ENCODE measurements around the gene HLTF. TPM values are rescaled to one million over a fixed set of nuclear protein-coding genes. Genes with fewer than 3 reads are reported as not detected.

The HLTF gene
- total and polyA plus RNA-seq, 2 of the 13 experiments (the other 11 are each of a cell fraction or from before 2014, with no cell fraction given), result 12.0 to 22.9 TPM

DNA sequence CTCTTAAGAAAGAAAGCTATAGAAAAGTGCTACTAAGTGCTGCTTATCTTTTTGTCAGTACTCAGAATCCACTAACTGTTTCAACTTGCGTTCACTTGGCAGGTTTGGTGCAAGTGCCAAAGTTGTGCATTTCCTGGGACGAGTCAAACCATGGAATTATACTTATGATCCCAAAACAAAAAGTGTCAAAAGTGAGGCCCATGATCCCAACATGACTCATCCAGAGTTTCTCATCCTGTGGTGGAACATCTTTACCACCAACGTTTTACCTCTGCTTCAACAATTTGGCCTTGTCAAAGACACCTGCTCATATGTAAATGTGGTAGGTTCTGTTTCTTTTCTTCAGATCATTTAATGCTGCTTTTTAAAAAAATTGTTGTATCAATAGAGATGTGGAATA lies 62.4 kb downstream of the HLTF start:
- ATAC-seq (no peak), DNase-seq (ENCODE audit: low spot score) (no peak), FAIRE-seq (no peak)
- no peak for TF ChIP-seq RAD21 (CRISPR knock-in tag; IDR thresholded peaks at IDR 0.05)
- TF ChIP-seq MAFG (CRISPR knock-in tag; IDR thresholded peaks at IDR 0.05), result no peak
- Histone ChIP-seq H3K79me2 (ENCODE audit: insufficient read depth, low read length) (no peaks in the 10 kb centered on the region), H4K20me1 (ENCODE audit: insufficient read depth, low read length) (no peaks in the 10 kb centered on the region), H3K9me3 (ENCODE audit: low read length) (peaks cover 8% of the 10 kb centered on the region; the same call in 1 of the 2 replicates), H3K4me3 (replicated peaks in 1 of 3; ENCODE audit: insufficient read depth in 1 of 3, low read depth in 2 of 3, low read length in 3 of 3) (no peak overlapping the region), H2AFZ (ENCODE audit: low read length) (no peak overlapping the region), H3K9ac (ENCODE audit: insufficient read depth, low read depth, low read length) (no peak overlapping the region), H3K36me3 (replicated peaks in 1 of 2; ENCODE audit: control insufficient read depth in 1 of 2, insufficient read depth in 2 of 2, low read length in 2 of 2) (peaks cover 3 to 32% of the 10 kb centered on the region in 2 experiments; a peak in 3 of 5 replicates), H3K4me2 (ENCODE audit: low read depth, low read length) (no peak overlapping the region), H3K27me3 (ENCODE audit: control insufficient read depth in 1 of 2, insufficient read depth in 2 of 2, low read length in 2 of 2) (no peaks in the 10 kb centered on the region), H3K4me1 (ENCODE audit: insufficient read depth, low read length) (peaks cover 6% of the 10 kb centered on the region), H3K27ac (ENCODE audit: extremely low read length, insufficient read depth, low read length) (no peak overlapping the region)
- WGBS (ENCODE audit: low lambda C conversion rate), result 96% methylated on average over 3 of the region's 3 CpGs
- intact Hi-C loops (cut with micrococcal nuclease; ENCODE audit: unreplicated experiment) (no loop called here), in situ Hi-C loops (cut with HindIII; ENCODE audit: extremely low pct_ligation_motif_present, low pct_unique_long_range_greater_than_20kb) (no loop called here)
- POLR2A ChIA-PET, result no interaction called here
- CTCF ChIA-PET (ENCODE audit: low intra/inter-chr PET ratio, low total read pairs), result no interaction called here
- no TSS peak for BruUV-seq (replicated peaks)

DNA sequence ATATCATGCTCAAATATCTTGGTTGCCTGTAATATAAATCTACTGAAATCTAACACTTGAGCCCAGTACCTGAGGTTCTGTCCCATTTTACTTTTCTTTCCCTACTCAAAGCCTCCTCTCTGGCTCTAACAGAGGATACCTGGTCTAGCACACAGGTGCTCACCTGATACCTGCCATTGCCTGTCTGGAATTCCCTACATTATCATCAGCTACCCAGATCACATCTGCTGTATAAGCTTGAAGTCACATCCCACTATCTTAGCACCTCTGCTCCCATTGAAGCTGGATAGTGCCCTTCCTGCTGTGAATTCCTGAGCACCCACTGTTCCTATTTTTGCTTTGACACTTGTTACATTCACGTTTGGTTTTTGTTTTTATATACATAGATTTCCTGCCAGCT lies 64.5 kb downstream of the HLTF start:
- intact Hi-C loops (cut with micrococcal nuclease; ENCODE audit: unreplicated experiment), result no loop called here
- no peak for FAIRE-seq
- H3K4me1 ChIP-seq (ENCODE audit: insufficient read depth, low read length), result peaks cover 23% of the 10 kb centered on the region
- H3K9me3 ChIP-seq (ENCODE audit: low read length), result peaks cover 8% of the 10 kb centered on the region; the same call in 1 of the 2 replicates
- ATAC-seq, result no peak
- no peak overlapping the region for H3K4me3 ChIP-seq (replicated peaks in 1 of 3; ENCODE audit: insufficient read depth in 1 of 3, low read depth in 2 of 3, low read length in 3 of 3)
- ChIA-PET CTCF (ENCODE audit: low intra/inter-chr PET ratio, low total read pairs) (no interaction called here), POLR2A (no interaction called here)
- H4K20me1 ChIP-seq (ENCODE audit: insufficient read depth, low read length), result no peaks in the 10 kb centered on the region
- in situ Hi-C loops (cut with HindIII; ENCODE audit: extremely low pct_ligation_motif_present, low pct_unique_long_range_greater_than_20kb), result no loop called here
- BruUV-seq (replicated peaks), result no TSS peak
- H3K79me2 ChIP-seq (ENCODE audit: insufficient read depth, low read length), result no peaks in the 10 kb centered on the region
- H3K36me3 ChIP-seq (replicated peaks in 1 of 2; ENCODE audit: control insufficient read depth in 1 of 2, insufficient read depth in 2 of 2, low read length in 2 of 2), result peaks cover 3 to 26% of the 10 kb centered on the region in 2 experiments; a peak in 3 of 5 replicates
- no peak overlapping the region for H2AFZ ChIP-seq (ENCODE audit: low read length)
- H3K27me3 ChIP-seq (ENCODE audit: control insufficient read depth in 1 of 2, insufficient read depth in 2 of 2, low read length in 2 of 2), result no peaks in the 10 kb centered on the region
- H3K4me2 ChIP-seq (ENCODE audit: low read depth, low read length), result no peak overlapping the region
- TF ChIP-seq SMAD1 (CRISPR knock-in tag; IDR thresholded peaks at IDR 0.05; ENCODE audit: borderline replicate concordance, low read depth), result no peak
- TF ChIP-seq IRX3 (CRISPR knock-in tag; IDR thresholded peaks at IDR 0.05; ENCODE audit: borderline replicate concordance, low read depth), result no peak
- TF ChIP-seq ZNF557 (CRISPR knock-in tag; IDR thresholded peaks at IDR 0.05), result no peak
- TF ChIP-seq AKAP8 (CRISPR knock-in tag; IDR thresholded peaks at IDR 0.05), result no peak
- no peak for TF ChIP-seq ZNF383 (CRISPR knock-in tag; IDR thresholded peaks at IDR 0.05; ENCODE audit: borderline replicate concordance)
- TF ChIP-seq, protein P1, sequence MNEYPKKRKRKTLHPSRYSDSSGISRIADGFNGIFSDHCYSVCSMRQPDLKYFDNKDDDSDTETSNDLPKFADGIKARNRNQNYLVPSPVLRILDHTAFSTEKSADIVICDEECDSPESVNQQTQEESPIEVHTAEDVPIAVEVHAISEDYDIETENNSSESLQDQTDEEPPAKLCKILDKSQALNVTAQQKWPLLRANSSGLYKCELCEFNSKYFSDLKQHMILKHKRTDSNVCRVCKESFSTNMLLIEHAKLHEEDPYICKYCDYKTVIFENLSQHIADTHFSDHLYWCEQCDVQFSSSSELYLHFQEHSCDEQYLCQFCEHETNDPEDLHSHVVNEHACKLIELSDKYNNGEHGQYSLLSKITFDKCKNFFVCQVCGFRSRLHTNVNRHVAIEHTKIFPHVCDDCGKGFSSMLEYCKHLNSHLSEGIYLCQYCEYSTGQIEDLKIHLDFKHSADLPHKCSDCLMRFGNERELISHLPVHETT (CRISPR knock-in tag; conservative IDR thresholded peaks at IDR 0.05), result no peak
- TF ChIP-seq, protein P2, sequence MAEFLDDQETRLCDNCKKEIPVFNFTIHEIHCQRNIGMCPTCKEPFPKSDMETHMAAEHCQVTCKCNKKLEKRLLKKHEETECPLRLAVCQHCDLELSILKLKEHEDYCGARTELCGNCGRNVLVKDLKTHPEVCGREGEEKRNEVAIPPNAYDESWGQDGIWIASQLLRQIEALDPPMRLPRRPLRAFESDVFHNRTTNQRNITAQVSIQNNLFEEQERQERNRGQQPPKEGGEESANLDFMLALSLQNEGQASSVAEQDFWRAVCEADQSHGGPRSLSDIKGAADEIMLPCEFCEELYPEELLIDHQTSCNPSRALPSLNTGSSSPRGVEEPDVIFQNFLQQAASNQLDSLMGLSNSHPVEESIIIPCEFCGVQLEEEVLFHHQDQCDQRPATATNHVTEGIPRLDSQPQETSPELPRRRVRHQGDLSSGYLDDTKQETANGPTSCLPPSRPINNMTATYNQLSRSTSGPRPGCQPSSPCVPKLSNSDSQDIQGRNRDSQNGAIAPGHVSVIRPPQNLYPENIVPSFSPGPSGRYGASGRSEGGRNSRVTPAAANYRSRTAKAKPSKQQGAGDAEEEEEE (CRISPR knock-in tag; IDR thresholded peaks at IDR 0.05; ENCODE audit: borderline replicate concordance), result no peak
- no peak overlapping the region for H3K9ac ChIP-seq (ENCODE audit: insufficient read depth, low read depth, low read length)
- DNase-seq (ENCODE audit: low spot score), result no peak
- no peak overlapping the region for H3K27ac ChIP-seq (ENCODE audit: extremely low read length, insufficient read depth, low read length)
- 80% methylated on average over 1 of the region's 1 CpG for WGBS (ENCODE audit: low lambda C conversion rate)
